Small intestine (tissue), 7 donors: ENCODE measurements around the gene FTCD. TPM values are rescaled to one million over a fixed set of nuclear protein-coding genes. Genes with fewer than 3 reads are reported as not detected.
"Not testable (repeated sequence)": the region's sequence is repeated elsewhere in the genome, so short reads cannot be mapped to it uniquely, and the experiment has no call there.

Experiments
- DNase-seq, 2 donors: peaks; one replicate each; pipeline versions ENCODE4 v3.0.0 to v3.0.0-alpha.2; 2013
- FAIRE-seq: peaks from 2 replicates; lab custom pipeline; 2012; peaks lifted over from hg19 to GRCh38; lab: Jason Lieb, UNC
- H3K27ac ChIP-seq, 3 donors: one replicate each; pipeline ENCODE4 v1.5.1; 2013; ENCODE audit warnings: low read length in 2 of 3, mild to moderate bottlenecking in 2 of 3, control low read depth in 1 of 3, inconsistent platforms in 1 of 3, low read depth in 1 of 3, moderate library complexity in 1 of 3
- H3K27me3 ChIP-seq, 3 donors: one replicate each; pipeline ENCODE4 v1.6.1; 2013; ENCODE audit warnings: low read length in 3 of 3, inconsistent platforms in 1 of 3; ENCODE audit not compliant: control insufficient read depth in 3 of 3, insufficient read depth in 3 of 3
- H3K36me3 ChIP-seq, 3 donors: one replicate each; pipeline ENCODE4 v1.6.1; 2013; ENCODE audit warnings: low read length in 3 of 3, inconsistent platforms in 1 of 3, low read depth in 1 of 3, mild to moderate bottlenecking in 1 of 3, moderate library complexity in 1 of 3; ENCODE audit not compliant: control insufficient read depth in 3 of 3, insufficient read depth in 2 of 3
- H3K4me1 ChIP-seq, 3 donors: one replicate each; pipeline ENCODE4 v1.6.1; 2013; ENCODE audit warnings: low read length in 2 of 3, inconsistent platforms in 1 of 3, low read depth in 1 of 3, mild to moderate bottlenecking in 1 of 3, moderate library complexity in 1 of 3; ENCODE audit not compliant: control insufficient read depth in 3 of 3, insufficient read depth in 2 of 3
- H3K4me3 ChIP-seq, 3 donors: one replicate each; pipeline ENCODE4 v1.5.1; 2013; ENCODE audit warnings: low read length in 3 of 3, control low read depth in 1 of 3, inconsistent platforms in 1 of 3, low read depth in 1 of 3, mild to moderate bottlenecking in 1 of 3, moderate library complexity in 1 of 3
- H3K9me3 ChIP-seq, 2 donors: one replicate each; pipeline ENCODE4 v1.6.1; 2013; ENCODE audit warnings: low read depth in 1 of 2, low read length in 1 of 2; ENCODE audit not compliant: control insufficient read depth in 2 of 2, insufficient read depth in 1 of 2
- WGBS, 3 donors: extraction: QIAGEN DNeasy Blood & Tissue Kit; methylation state at CpG; one replicate each; pipeline ENCODE4 v1.1.7; 2013; 5-methylcytosine and 5-hydroxymethylcytosine counted together
- polyA plus RNA-seq, 4 donors: library from polyadenylated mRNA; stranded (reverse) in 3 of 4; unstranded in 1 of 4; fragments of 200-250 nt in 3 of 4; fragments of 120-200 nt in 1 of 4; gene quantifications; one replicate each; pipeline versions ENCODE4 v1.2.1 to v1.2.3, GENCODE V29; 2013
- donor health status: healthy with polysubstance abuse.
- donor health status: control.
- donor health status: control.
- donor health status: Bipolar disorder and iron deficiency.
- donor health status: healthy.

The FTCD gene
- polyA plus RNA-seq, 4 donors, result 0.31 to 71.8 (median 39.0) TPM

- H3K4me1 ChIP-seq, result no peaks in the 10 kb centered on the region
- no peak overlapping the region for H3K4me3 ChIP-seq
- H3K36me3 ChIP-seq, result peaks cover 0 to 5% (median 0%) of the 10 kb centered on the region in 3 donors
- no peak for DNase-seq
- WGBS, 3 donors, result 85 to 95% (median 93%) methylated on average over 17 of the region's 17 CpGs
- no peak for FAIRE-seq
- no peaks in the 10 kb centered on the region for H3K27me3 ChIP-seq
- no peak overlapping the region for H3K27ac ChIP-seq
- no peaks in the 10 kb centered on the region for H3K9me3 ChIP-seq
Observed at GRCh38 chr21:46179708-46180078, 24.3 kb upstream of the FTCD start.

DNA sequence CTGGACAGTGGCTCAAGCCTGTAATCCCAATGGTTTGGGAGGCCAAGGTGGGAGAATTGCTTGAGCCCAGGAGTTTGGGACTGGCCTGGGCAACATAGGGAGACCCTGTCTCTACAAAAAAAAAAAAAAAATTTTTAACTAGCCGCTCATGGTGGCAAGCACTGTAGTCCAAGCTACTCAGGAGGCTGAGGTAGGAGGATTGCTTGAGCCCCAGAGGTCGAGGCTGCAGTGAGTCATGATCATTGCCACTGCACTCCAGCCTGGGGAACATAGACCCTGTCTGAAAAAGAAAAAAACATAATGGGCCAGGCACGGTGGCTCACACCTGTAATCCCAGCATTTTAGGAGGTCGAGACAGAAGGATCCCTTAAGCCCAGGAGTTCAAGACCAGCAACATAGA is 23.6 kb upstream of the FTCD start:
- H3K9me3 ChIP-seq, result peaks cover 0 to under 1% of the 10 kb centered on the region in 2 donors
- DNase-seq (no peak), FAIRE-seq (no peak)
- no peaks in the 10 kb centered on the region for H3K27me3 ChIP-seq
- H3K36me3 ChIP-seq, result peaks cover 0 to 5% (median 0%) of the 10 kb centered on the region in 3 donors
- WGBS, 3 donors, result 75 to 82% (median 80%) methylated on average over 4 of the region's 4 CpGs
- H3K4me3 ChIP-seq, result no peak overlapping the region
- H3K27ac ChIP-seq, result no peak overlapping the region
- no peaks in the 10 kb centered on the region for H3K4me1 ChIP-seq

DNA sequence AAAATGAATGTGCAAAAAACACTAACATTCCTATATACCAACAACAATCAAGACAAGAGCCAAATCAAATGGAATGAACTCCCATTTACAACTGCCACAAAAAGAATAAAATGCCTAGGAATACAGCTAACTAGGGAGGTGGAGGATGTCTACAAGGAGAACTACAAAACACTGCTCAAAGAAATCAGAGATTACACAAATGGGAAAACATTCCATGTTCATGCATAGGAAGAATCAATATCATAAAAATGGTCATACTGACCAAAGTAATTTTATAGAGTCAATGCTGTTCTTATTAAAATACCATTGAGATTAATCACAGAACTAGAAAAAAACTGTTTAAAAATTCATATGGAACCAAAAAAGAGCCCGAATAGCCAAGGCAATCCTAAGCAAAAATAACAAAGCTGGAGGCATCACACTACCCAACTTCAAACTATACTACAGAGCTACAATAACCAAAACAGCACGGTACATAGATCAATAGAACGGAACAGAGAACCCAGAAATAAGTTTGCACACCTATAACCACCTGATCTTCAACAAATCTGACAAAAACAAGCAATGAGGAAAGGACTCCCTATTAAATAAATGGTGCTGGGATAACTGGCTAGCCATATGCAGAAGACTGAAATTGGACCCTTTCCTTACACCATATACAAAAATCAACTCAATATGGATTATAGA is 21.2 kb upstream of the FTCD start:
- H3K27ac ChIP-seq, H3K36me3 ChIP-seq, H3K4me1 ChIP-seq, H3K4me3 ChIP-seq, FAIRE-seq, DNase-seq, H3K27me3 ChIP-seq, H3K9me3 ChIP-seq: not testable (repeated sequence)
- 89 to 91% (median 89%) methylated on average over 3 of the region's 3 CpGs for WGBS, 3 donors

DNA sequence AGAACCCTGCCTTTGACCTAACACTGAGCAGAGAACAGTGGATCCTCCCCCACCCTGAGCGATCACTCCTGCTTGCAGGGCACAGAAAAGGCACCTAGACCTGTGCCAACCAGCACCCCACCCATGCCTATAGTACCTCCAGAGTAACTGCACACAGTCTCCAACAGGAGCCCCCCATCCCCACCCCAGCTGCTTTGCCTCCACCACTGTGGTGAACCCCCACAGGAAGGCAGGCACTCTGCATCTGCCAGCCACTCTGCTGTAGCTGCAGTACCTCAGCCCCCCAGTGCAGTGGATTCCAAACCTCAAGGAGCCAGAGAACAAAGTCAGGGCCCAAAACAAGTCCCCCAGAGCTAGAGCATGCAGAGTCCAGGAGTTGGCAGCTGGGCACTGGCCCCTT is 18.2 kb upstream of the FTCD start:
- Histone ChIP-seq H3K27ac (no peak overlapping the region), H3K36me3 (peaks cover 0 to under 1% (median 0%) of the 10 kb centered on the region in 3 donors), H3K4me1 (no peaks in the 10 kb centered on the region), H3K27me3 (no peaks in the 10 kb centered on the region), H3K4me3 (no peak overlapping the region), H3K9me3 (peaks cover 0 to 7% of the 10 kb centered on the region in 2 donors)
- DNase-seq (no peak), FAIRE-seq (no peak)
- WGBS, 3 donors, result 91 to 100% (median 100%) methylated on average over 1 of the region's 1 CpG

DNA sequence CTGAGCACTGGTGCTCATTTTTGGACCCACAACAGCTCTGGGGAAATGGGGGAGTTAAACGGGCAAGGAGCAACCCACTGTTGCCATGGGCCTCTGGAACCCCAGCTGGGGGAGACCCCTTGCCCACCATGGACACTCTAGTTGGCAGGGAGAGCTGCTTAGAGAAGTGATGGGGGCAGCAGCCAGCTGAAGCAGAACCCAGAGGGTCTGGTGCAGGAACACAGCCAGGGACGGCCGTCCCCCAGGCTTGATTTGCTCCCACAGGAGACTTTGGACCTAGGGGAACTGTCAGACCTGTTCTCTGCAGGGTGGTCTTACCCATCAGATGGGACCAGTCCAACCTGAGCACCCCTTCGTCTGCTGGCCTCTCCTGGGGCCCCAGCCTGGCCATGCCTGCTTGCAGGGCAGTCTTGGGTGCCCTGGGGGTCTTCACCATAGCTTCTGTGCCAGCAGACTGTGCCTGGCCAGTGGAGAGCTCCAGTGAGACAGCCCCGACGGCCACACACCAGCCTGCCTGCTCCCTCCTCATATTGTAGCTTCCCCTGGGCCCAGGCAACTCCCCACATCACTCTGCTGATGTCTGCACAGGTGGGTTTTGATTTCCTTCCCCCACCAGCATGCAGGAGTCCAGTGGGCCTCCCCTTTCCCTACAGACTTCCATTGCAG is 17.6 kb upstream of the FTCD start:
- no peak for FAIRE-seq
- peaks cover 0 to 2% (median 0%) of the 10 kb centered on the region in 3 donors for H3K36me3 ChIP-seq
- WGBS, 3 donors, result 80 to 88% (median 88%) methylated on average over 6 of the region's 6 CpGs

DNA sequence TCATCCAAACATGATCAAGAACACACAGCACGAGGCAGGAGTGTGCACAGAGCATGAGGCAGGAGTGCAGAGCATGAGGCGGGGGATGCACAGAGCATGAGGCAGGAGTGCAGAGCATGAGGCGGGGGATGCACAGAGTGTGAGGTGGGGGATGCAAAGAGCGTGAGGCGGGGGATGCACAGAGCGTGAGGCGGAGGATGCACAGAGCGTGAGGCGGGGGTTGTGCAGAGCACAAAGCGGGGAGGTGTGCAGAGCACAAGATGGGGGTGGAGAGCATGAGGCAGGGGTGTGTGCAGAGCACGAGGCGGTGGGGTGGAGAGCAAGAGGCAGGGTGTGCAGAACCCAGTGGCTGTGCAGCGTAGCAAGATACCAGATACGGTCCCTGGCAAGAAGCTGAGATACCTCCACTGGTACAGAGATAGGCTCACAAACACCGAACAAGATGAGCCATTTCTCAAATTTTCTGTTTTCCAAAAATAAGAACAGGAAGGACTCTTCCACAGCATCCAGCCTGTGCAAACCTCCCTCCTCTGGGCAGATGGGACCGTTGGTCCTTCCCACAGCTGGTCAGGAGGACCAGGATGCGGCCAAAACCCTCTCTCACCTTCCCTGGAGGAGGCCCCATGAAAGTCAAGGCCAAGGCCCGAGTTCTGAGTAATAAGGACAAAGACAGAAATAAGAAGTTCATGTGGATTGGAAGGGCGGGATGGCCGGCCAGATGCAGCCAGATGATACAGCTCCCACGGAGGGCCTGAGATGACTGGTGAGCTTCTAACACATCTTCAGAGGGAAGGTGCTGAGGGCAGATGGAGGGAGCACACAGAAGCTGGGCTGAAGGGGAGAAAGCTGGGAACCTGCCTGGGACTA is 16.9 kb upstream of the FTCD start:
- Histone ChIP-seq H3K27me3 (no peaks in the 10 kb centered on the region), H3K4me3 (no peak overlapping the region), H3K36me3 (peaks cover 0 to 2% (median 0%) of the 10 kb centered on the region in 3 donors), H3K9me3 (peaks cover 0 to 7% of the 10 kb centered on the region in 2 donors), H3K4me1 (no peaks in the 10 kb centered on the region), H3K27ac (no peak overlapping the region)
- FAIRE-seq (no peak), DNase-seq (no peak)
- 84 to 91% (median 86%) methylated on average over 20 to 21 of the region's 21 CpGs for WGBS, 3 donors

More for the DNA sequence above, 17.6 kb upstream of the FTCD start:
- no peak for DNase-seq
- H3K4me3 ChIP-seq, result no peak overlapping the region
- H3K9me3 ChIP-seq, result peaks cover 0 to 7% of the 10 kb centered on the region in 2 donors
- H3K27ac ChIP-seq, result no peak overlapping the region
- H3K27me3 ChIP-seq, result no peaks in the 10 kb centered on the region
- H3K4me1 ChIP-seq, result no peaks in the 10 kb centered on the region

DNA sequence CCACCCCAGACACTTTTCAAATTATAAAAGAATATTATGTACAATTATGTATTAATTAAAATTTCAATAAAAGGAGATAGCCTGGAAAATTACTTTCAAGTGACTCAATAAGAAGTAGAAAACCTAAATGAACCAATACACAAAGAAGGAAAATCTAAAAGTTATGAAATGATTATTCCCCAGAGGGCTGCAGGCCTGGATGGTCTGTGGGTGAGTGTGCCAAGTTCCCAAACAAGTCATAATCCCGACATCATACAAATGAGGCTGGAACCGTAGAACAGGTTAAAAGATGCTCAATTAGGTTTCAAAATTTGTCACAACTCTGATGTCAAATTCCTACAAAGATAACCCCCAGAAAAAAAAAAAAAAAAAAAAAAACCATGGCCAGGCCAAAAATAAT is 16.2 kb upstream of the FTCD start:
- WGBS, 3 donors, result 44 to 82% (median 48%) methylated on average over 2 of the region's 2 CpGs
- Histone ChIP-seq H3K27me3 (no peaks in the 10 kb centered on the region), H3K27ac (no peak overlapping the region), H3K4me1 (no peaks in the 10 kb centered on the region), H3K36me3 (peaks cover 0 to 2% (median 0%) of the 10 kb centered on the region in 3 donors), H3K4me3 (no peak overlapping the region), H3K9me3 (peaks cover 0 to 7% of the 10 kb centered on the region in 2 donors)
- FAIRE-seq (no peak), DNase-seq (no peak)

GRCh38 chr21:46170436-46171193 is 15.2 kb upstream of the FTCD start:
- 64 to 81% (median 77%) methylated on average over 1 of the region's 1 CpG for WGBS, 3 donors
- not testable (repeated sequence) for H3K4me3 ChIP-seq, H3K27me3 ChIP-seq, H3K9me3 ChIP-seq, H3K27ac ChIP-seq, DNase-seq, FAIRE-seq, H3K4me1 ChIP-seq, H3K36me3 ChIP-seq
